GM21423 (cell line): ENCODE measurements around the gene TSPEAR.

ENCODE experiments used
- ATAC-seq: cut with Tn5 transposase; IDR thresholded peaks from one replicate; pipeline ENCODE4 v1.9.1; 2021; ENCODE audit warnings: mild to moderate bottlenecking, moderate library complexity; ENCODE audit not compliant: unreplicated experiment

The TSPEAR gene

DNA sequence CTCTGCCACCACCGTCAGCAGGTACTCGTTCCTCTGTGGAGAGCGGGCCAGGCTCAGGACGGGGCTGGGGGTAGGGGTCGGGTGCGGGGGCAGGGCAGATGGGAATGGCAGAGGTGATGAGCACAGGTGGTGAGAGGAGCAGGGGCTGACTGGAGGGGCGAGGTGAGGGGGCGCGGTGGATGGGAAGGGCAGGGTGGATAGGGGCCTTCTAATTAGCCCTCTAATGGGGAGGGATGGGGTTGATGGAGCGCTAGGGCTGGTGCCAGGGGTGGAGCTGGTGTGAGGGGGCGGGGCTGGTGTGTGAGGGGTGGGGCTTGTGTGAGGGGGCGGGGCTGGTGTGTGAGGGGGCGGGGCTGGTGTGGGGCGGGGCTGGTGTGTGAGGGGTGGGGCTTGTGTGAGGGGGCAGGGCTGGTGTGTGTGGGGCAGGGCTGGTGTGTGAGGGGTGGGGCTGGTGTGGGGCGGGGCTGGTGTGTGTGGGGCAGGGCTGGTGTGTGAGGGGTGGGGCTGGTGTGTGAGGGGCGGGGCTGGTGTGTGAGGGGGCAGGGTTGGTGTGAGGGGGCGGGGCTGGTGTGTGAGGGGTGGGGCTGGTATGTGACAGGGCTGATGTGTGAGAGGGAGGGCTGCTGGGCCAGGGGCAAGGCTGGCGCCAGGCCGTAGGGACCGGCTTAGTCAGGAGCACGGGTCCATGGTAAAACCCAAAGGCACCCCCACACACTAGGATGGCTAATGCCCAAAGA lies 177.3 kb downstream of the TSPEAR start:
- ATAC-seq: no peak

DNA sequence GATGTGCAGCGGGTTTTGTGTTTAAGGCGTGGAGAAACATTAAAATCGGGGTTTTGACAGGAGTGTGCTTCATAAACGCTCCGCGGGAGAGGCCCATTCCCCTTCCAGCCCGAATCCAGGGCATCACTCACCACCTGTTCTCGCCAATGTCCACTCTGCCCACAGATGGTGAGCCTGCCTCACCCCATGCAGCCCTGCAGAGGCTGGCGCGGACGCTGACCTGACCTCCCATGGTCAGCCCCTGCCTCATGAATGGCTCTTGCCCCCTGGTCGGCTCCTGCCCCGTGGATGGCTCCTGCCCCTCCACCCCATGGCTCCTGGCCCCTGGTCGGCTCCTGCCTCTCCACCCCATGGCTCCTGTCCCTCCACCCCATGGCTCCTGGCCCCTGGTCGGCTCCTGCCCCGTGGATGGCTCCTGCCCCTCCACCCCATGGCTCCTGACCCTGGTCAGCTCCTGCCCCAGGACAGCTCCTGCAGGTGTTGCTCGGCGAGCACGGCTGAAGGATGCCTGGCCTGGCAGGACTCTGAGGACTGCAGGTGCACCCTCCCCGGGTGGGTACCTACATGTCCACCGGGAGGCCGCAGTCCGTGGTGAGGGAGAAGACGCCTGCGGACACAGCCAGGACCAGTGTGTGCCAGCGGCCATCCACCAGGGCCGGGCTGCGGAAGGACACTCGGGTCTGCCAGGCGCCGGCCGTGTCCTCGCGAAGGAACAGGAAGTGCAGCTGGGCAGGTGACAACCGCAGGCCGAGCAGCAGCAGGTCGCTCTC lies 178.1 kb downstream of the TSPEAR start:
- ATAC-seq: no peak

DNA sequence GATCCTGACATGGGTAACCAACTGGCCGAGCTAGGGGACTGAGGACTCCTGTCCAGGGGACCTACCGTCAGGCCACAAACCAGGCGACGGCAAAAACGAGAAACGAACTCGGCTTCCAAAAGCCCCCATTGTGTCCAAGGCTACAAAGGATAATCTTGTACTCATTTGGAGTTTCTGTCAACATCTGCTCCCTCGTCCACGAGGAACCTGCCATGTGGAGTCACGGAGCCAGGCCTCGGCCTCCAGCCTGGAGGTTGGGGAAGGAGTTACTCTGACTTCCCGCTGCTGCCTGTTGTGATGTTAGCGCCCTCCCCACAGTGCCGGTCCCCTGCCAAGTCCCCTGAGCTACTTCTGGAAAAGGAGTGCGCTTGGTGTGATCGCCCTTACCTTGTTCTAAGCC lies 178.7 kb downstream of the TSPEAR start:
- ATAC-seq: no peak

DNA sequence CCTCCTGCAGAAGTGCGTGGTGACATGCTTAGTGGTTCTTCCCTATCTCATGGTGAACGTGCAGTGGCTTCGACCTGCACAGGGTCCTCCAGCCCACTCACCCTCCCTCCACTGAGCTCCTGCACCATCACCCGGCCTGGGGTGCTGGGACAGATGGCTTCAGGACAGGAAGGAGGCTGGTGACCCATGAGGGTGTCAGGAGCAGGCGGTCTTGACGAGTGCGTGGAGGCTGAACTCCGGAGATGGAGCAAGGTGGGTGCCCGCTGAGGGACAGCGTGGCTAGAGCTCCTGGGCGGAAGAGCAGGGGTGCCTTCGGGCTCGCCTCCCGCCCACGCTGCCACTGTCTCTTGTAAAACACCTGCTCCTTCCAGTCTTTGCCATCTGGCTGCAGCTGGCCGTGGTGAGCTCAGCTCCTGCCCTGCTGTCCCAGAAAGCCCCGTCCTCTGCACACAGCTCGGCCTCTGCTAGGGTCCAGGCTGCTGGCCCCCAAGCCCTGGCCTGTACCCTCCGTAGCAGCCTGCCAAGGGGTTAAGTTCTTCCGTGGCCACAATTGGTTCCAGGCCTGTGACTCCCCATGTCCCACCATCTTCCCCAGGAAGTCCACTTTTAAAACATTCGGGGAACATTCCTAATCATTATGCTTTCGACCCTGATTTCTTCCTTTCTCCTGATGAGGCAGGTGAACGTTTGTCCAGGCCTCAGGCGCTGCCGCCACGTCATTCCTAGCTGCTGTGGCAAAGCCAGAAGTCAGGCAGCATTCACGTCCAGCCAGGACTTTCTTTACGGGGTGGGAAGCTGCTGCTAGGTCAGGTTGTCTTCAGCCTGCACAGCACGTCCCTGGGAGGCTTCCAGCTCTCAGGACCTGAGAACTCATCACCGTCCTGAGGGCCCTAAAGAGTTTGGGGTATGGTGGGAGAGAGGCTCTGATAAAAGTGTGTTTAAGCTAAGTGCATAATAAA lies 179.5 kb downstream of the TSPEAR start:
- ATAC-seq: no peak

DNA sequence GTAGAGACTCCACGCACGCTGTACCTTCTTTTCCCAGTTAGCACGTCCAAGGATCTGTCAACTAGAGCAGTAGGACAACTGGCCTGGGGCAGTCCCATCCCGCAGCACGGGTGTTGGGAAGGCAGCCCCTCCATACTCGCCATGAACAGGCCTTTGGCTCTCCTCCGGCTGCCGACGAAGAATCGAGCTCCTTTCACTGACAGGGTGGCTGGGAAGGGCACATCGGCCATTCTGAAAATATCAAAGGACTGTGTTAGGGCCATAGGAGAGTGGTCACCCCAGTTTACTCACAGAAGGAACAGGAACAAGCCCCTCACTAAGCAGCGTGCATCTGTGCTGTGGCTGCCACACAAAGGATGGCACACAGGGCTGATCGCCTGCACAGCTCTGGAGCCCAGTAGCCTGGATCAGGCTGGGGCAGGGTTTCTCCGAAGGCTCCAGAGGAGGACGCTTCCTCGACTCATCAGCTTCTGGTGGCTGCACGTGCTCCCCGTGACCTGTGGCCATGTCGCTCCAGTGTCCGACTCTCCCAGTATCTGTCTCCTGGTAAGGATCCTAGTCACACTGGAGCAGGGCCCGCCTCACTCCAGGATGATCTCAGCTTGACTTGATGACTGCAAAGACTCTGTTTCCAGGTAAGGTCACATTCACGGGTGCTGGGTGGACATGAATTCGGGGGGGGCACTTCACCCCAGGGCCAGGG lies 180.3 kb downstream of the TSPEAR start:
- no peak for ATAC-seq

DNA sequence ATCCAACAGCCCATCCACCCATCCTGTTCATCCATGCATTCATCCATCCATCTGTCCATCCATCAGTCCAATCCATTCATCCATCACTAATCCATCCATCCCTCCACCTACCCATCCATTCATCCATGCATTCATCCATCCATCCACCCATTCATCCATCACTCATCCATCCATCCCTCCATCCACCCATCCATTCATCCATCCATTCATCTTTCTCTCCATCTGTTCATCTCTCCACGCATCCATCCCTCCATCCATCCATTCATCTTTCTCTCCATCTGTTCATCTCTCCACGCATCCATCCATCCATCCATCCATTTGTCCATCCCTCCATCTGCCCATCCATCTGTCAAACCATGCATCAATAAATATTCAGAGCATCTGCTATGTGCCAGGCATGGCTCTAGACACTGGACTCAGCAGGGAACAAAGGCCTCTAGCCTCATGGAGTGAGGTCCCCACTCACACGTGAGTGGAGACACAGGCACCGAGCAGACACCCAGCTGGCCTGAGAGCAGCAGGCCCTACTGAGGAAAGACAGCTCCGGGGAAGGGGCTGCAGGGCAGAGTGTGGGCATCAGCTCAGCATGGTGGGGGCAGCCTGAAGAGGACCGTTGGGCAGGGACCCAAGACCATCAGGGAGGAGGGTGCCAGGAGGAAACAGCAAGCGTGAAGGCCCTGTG lies 181.0 kb downstream of the TSPEAR start:
- no peak for ATAC-seq

DNA sequence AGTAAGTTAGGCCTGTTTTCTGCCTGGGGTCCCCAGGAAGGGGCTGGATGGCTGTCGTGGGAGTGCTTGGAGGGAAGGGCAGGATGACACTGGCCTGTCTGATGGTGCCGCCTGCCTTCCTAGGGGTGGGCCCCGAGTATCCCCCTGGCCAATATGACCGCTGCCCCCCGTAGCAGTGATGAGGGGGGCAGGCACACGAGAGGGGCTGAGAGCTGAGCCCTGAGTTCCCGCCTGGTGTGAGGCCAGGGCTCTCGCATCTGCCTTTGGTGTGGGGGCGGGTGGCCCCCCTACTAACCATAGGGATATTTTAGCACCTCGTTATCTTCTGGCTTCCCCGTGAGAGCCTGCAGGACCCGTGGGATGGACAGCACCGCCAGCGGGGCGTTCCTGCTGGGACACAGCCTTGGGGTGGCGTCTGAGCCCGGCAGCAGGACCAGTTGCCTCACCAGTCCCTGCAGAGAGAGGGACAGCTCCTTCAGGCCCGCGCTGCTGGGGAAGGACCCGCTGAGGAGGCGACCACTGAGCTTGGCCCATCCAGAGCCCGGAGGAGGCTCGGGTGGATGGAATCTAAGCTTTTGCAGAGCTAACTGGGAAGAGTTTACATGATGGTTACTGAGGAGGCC lies 181.8 kb downstream of the TSPEAR start:
- no peak for ATAC-seq

DNA sequence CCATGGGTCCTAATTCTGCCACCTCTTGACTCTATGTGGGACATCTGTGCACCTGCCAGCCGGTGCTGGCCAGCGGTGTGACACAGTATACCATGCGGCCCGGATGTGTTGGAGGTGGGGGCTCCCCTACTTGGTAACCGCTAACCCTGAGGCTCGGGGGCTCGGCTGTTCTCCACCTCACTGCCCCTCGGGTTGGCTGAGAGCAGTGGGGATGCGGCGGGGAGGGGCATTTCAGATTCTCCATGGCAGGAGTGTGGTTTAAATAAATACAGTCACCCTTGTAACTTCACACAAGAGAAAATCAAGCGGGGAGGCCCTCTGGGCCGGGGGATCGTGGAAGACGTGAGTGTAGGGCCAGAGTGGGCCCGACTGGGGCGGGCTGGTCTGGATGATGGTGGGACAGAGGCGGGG lies 182.4 kb downstream of the TSPEAR start:
- no peak for ATAC-seq

DNA sequence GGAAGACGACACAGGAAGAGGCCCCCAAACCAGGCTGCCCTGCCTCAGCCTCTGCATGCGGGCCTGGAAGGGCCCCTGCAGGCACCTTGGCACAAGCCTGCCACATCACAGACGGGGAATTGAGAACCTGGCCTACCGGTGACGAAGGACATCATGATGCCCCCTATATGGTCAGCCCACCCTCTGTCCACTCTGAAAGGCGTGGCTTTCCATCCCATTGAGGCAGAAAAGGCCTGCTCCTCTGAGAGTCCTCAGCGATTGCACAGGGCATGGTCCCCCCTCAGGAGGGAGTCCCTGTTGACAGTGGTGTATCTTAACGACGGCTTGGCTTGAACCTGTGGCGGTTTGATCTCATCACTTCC lies 182.8 kb downstream of the TSPEAR start:
- no peak for ATAC-seq

DNA sequence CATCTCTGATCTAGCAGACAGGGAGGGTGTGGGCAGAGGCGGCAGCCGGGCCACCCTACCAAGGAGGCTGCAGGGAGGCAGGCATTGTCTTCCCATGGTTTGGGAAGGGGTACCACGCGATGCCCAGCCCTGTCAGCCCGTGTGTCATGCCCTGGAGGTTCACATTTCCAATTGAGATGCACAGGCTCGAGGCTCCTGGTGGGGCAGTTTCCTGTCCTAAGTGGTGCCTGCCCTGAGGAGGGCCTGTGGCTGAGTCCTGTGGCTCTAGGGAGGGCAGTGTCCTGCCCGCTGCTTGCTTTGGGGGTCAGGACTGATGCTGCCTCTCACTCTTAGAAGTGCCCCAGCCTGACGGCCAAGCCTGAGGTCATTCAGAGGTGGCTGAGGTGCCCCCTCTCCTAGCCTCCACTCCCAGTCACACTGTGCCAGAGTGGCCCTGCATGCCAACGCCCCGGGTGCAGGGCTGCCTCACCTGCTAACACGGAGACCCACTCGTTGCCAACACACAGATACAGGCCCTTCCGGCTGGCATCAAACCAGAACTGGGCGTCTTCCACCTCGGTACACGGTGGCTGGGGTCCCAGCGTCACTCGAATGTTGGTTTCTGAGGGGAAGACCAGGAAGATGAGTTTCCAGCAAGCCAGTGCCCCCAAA lies 183.3 kb downstream of the TSPEAR start:
- ATAC-seq: no peak

DNA sequence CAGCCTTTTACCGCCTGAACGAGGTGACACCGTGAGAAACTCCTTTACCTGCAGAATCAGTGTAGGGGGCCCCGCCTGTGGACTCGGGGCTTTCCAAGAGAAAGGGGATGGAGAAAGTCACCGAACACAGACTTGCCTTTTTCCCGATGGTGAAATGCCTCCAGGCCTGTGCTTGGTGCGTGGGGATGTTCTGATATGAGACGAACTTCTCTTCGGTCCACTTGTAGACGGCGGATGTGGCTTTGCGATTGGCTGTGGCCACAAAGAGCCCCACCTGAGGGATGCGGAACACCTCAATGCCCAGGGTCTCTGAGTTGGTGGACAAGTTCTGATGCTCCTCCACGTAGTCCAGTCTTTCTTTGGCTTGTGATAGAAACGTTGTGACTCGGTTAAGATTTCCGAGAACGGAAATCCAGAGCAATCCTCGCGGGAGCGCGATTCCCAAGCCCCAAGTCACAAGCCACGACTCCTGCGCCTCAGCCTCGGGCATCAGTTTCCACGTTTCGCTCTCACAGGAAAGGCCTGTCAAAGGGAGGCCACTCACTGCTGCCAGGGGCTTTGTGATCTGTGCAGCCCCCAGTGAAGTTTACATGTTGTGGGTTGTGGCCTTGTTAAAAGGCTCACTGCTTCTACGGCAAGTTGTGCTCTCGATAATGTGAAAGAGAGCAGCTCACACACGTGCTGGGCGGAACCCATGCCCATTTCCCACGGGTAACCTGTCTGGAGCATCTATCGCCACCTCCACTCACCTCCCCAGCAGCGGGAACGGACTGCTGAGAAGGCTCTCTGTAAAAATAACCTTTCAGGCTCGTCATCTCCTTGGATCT lies 184.0 kb downstream of the TSPEAR start:
- no peak for ATAC-seq

DNA sequence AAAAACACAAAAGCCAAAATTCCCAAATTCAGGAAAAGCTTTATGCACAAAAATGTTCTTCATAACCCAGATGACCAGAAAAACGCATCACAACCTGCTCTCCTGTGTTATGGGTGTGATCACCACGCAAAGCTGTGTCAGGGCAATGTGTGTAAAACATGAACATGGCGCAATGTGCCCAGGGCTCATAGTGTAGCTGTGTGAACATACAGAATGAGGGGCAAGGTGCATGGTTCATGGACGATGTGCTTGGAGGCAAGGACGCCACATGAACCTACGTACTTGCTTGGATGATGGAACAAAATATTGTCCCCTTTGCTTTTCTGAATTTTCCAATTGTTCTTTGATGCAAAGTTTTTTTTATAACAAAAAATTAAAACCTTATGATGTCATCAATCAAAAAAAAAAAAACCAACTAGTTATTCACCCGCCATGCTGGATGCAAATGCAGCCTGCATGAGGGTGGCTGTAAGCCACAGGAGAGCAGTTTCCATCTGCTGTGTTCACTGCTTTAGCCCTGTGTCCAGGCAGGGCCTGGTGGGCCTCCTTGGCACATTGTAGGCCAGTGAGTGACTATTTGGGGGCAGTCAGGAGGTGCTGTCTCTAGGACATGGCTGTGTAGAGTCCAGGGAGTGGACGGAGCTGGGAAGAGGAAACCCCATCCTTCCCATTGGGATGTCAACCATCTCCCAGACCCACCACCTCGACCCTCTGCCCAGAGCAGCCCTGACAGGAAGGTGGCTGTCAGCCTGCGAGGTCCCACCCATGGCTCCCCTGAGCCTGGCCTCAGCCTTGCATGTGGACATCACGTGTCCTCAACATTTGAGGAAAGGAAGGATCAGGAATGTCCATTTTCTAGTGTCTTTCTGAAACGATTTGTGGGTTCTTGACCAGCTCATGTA lies 185.0 kb downstream of the TSPEAR start:
- ATAC-seq: no peak

DNA sequence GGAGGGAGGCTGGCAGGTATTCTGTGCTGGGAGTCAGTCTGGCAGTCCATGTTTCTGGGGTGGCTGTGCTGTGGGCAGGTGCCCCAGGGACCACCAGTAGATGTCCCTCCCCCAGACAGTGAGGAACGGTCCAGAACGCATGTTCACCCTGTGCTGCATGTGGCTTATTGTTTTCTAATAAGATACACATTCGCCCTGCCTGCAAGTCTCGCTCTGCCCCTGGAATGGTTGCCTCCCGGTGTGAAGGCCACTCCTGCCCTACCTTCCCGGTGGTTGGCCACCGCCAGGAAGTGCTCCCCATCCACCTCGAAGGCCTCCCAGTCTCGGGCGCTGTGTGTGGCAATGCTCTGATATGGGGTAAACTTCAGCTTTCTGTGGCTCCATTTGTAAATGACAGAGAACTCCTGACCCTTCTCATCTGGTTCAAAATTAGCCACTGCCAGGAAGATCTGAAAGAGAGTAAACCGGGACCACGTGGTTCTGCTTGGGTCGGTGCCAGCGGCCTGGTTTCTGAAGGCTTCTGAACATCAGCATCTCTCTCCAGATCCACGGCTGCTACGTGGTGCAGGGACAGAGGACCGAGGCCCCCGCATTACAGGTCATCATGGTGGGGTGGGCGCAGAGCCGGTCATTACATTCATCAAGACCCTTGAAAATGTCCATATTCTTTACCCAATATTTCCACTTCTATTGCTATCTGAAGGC lies 185.8 kb downstream of the TSPEAR start:
- no peak for ATAC-seq

DNA sequence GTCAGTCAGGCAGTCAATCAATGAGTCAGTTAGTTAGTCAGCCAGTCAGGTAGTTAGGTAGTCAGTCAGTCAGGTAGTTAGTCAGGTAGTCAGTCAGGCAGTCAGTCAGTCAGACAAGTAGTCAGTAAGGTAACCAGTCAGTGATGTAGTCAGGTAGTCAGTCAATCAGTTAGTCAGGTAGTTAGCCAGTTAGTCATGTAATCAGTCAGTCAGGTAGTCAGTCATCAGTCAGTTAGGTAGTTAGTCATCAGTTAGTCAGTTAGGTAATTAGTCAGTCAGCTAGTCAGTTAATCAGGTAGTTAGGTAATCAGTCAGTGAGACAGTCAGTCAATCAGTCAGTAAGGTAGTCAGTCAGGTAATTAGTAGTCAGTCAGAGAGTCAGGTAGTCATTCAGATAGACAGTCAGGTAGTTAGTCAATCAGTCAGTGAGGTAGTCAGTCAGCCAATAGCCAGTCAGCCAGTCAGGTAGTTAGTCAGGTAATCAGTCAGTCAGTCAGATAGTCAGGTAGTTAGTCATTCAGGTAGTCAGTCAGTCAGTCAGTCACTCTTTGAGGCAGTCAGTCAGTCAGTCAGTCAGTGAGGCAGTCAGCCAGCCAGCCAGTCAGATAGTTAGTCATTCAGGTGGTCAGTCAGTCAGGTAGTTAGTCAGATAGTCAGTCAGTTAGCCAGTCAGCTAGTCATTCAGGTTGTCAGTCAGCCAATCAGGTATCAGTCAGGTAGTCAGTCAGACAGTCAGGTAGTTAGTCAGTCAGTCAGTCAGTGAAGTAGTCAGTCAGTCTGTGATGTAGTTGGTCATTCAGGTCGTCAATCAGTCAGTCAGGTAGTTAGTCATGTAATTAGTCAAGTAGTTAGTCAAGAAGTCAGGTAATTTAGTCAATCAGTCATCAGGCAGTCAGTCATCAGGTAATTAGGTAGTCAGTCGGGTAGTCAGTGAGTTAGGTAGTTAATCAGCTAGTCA lies 186.7 kb downstream of the TSPEAR start:
- no peak for ATAC-seq

DNA sequence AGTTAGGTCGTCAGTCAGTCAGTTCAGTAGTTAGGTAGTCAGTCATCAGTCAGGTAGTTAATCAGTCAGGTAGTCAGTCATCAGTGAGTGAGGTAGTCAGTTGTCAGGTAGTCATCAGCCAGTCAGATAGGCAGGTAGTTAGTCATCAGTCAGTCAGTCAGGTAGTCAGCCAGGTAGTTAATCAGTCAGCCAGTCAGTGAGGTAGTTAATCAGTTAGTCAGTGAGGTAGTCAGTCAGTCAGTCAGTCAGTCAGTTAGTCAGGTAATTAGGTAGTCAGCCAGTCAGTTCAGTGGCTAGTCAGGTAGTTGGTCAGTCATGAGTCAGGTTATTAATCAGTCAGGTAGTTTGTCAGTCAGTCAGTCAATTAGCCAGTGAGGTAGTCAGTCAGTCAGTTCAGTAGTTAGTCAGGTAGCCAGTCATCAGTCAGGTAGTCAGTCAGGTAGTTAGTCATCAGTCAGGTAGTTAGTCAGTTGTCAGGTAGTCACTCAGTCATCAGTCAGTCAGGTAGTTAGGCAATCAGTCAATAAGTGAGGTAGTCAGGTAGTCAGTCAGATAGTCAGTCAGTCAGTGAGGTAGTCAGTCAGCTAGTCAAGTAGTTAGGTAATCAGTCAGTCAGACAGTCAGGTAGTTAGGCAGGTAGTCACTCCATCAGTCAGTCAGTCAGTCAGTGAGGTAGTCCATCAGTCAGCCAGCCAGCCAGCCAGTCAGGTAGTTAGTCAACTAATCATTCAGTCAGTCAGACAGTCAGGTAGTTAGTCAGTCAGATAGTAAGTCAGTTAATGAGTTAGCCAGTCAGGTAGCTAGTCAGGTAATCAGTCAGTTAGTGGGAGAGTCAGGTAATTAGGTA lies 187.6 kb downstream of the TSPEAR start:
- ATAC-seq: no peak
